Activated CD8-positive, alpha-beta memory T cell treated with anti-CD3 and anti-CD28 coated beads for 24 hours (primary cell): ENCODE measurements around the gene NBPF15.
"Not testable (repeated sequence)": the region's sequence is repeated elsewhere in the genome, so short reads cannot be mapped to it uniquely, and the experiment has no call there.

Source experiments
- DNase-seq: peaks from one replicate; pipeline ENCODE4 v3.0.0-alpha.2; 2020

Gene NBPF15, protein sequence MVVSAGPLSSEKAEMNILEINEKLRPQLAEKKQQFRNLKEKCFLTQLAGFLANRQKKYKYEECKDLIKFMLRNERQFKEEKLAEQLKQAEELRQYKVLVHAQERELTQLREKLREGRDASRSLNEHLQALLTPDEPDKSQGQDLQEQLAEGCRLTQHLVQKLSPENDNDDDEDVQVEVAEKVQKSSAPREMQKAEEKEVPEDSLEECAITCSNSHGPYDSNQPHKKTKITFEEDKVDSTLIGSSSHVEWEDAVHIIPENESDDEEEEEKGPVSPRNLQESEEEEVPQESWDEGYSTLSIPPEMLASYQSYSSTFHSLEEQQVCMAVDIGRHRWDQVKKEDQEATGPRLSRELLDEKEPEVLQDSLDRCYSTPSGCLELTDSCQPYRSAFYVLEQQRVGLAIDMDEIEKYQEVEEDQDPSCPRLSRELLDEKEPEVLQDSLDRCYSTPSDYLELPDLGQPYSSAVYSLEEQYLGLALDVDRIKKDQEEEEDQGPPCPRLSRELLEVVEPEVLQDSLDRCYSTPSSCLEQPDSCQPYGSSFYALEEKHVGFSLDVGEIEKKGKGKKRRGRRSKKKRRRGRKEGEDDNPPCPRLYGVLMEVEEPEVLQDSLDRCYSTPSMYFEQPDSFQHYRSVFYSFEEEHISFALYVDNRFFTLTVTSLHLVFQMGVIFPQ

GRCh38 chr1:144461136-144461759, at the start of gene NBPF15:
Gene NBPF15 (minus strand): TSS chr1:144461669. CDS start chr1:144440003, 21,666 bp downstream.
- DNase-seq: peak; percentile 80

GRCh38 chr1:144496429-144496828, 35.0 kb upstream of the NBPF15 start:
- DNase-seq: not testable (repeated sequence)

DNA sequence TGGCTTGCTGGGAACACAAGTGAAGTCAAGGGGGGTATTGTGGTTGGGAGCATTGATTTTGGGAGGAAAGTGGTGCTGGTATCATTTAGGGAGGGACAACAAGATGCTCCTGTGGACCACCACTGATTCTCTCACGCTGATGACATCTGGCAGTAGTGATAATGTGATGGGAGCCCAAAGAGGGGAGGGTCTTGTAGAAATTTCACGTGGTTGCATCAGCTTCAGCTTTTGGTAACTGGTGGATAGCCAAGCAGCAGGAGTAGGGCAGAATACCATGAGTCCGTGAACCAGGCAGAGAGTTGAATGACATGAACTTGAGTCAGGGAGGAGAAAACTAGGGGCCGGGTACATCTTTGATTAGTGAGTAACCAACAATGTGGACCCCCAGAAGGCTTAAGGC, 32.7 kb upstream of the NBPF15 start:
- not testable (repeated sequence) for DNase-seq

DNA sequence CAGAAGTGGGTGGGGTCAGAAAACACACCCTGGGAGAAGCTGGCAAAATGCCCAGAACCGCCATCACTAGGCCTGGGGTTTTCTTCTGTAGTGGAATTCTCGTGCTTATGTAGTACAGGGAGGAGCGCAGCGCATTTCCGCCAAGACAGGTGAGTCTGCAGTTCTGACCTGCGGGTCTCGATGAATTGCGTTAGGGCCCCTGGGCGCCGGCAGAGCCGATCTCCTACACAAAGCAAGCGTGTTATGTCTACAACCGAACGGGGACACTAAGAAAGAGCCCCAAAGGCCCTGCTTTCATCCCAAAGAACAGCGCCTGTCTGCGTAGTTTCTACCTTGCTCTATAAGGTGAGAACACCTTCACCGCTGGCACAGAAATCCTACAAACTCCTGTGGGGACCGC, 28.9 kb upstream of the NBPF15 start:
- DNase-seq: not testable (repeated sequence)

GRCh38 chr1:144487002-144487401, 25.5 kb upstream of the NBPF15 start:
- not testable (repeated sequence) for DNase-seq

DNA sequence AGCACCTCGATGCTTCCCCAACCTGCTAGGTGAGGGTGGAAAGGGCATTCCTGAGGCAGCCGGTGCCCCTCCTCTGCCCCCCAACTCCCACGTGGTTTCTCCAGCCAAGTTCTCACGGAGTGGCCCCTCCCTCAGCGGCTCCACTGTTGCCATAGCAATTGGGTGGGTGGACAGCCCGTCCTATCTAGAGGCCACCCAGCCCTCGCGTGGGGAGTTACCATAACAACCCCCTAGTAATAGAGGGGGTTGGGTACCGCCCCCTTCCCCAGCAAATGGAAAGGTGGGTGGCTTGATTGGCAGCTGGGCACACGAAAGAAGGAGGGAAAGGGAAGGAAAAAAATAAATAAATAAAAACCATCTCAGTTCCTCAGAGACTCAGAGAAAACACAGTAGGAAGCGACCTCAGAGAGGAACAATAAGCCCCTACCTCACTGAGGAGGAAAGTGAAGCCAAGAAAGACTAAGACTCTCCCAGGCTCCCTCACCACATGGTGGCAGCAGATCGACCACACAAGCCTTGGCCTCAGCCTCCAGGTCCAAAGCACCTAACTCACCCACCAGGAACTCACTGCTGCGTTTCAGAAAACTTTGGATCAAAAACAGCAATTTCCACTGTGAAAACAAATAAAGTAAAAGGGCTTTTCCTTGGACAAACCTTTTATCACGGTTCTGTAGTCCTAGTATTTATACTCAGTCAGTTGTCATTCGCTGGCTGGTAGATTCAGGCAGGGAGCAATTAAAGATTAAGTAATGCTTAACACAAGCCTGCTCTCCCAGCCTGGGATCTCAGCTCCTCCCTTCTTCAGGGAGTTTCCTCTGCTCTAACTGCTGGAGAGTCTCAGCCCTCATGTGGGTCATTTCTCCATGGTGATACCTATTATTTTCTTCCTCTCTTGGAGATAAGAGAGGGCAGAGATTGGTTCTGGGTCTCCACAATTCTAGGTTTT, 23.9 kb upstream of the NBPF15 start:
- not testable (repeated sequence) for DNase-seq

DNA sequence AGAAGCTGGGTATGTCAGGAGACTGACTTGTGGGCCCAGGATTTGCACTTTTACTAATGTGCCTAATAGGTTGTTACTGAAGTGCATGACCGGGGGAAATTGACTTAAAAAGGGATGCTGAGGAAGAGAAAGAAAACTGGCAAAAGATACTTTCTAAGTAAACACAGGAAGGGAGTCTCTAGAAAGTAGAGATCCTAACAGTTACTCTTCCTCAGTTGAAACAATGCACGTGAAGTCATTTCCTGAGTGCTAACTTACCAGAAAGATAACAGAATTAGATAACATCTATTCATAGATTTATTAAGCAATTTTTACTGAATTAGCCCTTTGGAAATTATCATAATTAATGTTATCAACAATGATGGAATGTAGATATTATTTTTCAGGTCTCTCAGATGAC, 12.4 kb upstream of the NBPF15 start:
- not testable (repeated sequence) for DNase-seq

GRCh38 chr1:144471434-144471833, 10.0 kb upstream of the NBPF15 start:
- not testable (repeated sequence) for DNase-seq

DNA sequence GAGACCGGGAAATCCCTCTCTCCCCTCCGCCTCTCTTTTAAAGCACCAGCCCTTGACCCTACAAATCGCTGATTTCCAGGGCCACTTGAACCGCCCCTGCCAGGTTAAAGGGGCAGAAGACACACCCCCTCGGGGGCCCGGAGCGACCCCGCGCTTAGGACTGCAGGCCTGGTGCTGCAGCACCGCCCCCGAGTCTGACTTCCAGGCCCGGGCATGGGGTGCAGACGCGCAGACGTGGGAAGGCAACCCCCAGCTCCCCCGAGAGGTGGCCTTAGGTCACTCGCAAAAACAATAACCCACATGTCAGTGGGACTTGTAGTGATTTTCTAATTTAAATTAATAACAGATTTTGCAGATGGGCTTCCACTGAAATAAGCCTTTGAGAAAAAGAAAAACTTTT, 309 bp upstream of the NBPF15 start:
- not testable (repeated sequence) for DNase-seq

DNA sequence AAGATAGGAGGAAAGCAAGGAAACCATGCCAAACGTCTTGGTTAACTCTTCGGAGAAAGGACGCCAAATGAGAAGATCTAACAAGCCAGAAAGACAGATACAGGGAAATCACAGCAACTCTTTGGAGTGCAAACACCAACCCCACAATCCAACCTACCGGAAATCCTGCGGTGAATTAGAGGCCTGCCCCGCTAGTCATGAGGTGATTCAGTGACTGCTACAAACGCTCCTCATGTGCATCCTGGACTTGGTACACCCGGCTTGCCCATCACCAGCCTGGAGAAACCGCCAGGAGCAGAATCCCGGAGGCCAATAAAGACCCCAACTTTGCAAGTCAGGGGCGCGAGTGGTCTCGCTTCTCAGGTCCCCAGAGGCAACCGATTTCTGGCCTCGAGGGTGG, 783 bp downstream of the NBPF15 start:
- not testable (repeated sequence) for DNase-seq

GRCh38 chr1:144442402-144442801, 19.1 kb downstream of the NBPF15 start:
- DNase-seq: not testable (repeated sequence)

DNA sequence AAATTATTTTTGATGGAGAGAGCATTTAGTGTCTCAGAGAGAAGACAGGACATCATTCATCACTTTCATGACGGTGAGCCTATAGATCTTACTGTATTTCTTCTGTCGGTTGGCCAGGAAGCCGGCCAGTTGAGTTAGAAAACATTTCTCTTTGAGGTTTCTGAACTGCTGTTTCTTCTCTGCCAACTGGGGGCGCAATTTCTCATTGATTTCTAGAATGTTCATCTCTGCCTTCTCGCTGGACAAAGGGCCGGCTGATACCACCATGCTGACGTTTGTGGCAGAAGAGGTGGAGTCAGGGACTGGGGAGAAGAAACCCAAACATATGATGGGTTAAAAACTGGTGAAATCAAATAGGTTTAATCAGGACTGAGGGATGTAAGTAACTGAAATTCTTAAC, 21.7 kb downstream of the NBPF15 start:
- not testable (repeated sequence) for DNase-seq

DNA sequence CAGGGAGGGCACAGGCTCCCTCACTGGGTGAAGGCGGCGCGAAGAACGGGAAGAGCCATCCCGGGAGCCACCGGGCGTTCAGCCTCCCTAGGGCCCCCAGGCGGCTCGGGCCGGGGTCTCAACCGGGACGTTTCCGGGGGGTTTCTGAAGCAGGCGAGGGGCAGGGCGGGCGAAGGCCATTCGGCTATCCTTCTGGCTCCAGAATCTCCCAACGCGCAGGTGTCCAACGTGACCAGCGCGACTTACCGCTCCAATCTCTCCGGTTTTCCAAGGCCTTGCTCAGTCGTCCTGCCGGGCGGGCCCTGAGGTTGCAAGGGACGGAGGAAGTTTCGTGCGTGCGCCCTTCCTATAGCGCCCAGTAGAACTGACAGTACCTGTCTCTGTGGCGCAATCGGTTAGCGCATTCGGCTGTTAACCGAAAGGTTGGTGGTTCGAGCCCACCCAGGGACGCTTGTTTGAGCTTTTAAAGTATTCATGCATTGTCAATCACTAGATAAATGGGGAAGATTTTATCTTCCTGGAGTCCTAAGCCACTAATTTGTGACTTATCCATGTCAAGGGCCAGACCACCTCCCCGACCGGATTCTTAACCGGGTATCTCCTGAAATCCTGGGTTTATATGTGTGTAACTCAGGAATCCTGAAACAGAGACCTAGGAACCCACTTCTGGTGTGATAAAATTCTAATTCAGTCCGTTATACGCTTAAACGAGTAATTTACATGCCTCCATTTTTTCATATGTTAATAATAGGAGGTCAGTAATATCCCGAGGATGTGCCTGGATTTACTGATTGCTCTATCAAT, 42.4 kb downstream of the NBPF15 start:
- peak; percentile 84 for DNase-seq

DNA sequence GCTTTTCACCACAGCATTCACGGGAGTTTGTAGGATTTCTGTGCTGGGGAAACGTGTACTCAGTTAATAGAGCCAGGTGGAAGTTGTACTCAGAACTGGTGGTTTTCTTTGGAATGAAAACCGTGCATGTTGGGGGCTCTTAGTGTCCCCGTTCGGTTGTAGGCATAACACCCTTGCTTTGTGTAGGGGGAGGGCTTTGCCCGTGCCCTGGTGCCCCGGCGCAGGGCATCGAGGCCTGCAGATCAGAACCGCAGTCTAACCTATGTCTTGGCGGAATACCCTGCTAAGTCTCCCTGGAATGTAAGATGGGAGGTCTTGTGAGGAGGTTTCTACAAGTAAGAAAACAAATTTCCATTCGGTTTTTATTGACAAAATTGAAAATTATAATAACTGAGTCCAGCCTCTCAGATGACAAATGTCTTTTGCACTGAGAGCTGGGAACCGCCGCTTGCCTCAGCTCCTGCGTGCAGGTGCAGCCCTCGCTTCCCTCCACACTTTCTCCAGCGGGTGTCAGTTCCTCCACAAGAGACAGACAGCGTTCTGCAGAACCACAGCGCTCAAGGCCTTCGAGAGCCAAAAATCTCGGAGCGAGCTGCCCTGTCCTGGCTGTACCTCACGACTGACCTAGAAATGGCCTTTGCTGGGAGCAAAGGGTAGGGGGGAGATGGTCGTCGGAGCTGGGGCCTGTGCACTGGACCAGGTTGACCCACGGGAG, 47.9 kb downstream of the NBPF15 start:
- not testable (repeated sequence) for DNase-seq

GRCh38 chr1:144412491-144413403, 48.7 kb downstream of the NBPF15 start:
- DNase-seq: peak; percentile 91

DNA sequence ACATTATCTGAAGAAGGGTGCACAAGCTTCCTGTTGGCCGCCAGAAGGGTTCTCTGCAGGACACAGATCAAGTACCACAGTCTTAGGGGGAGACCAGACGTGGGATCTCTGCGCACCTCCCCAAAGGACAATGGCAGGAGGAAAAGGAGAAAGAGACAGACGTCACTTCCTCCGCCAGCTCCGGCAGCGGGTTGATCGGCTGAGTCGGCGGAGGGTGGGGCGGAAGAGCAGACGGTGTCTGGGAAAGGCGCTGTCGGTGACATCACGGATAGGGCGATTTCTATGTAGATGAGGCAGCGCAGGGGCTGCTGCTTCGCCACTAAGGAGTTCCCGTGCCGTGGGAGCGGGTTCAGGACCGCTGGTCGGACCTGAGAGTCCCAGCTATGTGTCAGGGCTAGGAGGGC, 49.4 kb downstream of the NBPF15 start:
- DNase-seq: peak; percentile 79

DNA sequence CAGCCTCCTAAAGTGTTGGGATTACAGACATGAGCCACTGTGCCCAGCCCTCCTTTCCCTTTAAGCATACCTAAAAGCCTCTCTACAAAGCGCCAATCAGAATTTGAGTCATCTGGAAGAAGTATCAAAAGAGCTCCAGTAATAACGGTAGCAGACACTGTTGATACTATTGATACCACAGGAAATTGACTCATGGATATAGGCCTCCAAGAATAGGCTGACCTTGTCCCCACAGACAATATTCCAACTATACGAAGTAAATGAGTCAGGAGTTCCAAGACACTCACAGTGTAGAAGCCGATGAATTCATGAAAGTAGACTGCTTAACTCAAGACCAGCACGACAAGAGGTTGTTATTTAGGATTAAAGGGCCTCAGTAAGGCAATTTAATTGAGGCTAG, 58.7 kb downstream of the NBPF15 start:
- not testable (repeated sequence) for DNase-seq

DNA sequence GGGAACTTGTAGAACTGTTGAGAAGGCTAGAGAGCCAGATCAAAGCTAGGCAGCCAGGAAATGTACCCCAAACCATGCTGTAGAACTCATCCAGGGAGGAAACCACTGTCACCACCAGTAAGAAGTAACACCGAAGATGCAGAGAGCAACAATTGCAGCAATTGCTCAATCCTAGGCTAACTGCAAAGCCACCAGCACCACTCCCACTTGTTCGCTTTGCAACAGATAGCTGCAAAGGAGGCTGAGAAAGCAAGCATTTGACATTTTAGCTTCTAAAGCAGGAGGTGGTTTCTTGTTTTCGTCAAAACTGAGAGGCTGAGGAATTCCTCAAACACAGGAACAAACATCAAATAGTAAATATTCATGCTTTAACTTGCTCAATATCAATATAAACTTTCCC, 89.8 kb downstream of the NBPF15 start:
- DNase-seq: not testable (repeated sequence)
